Upper lobe of left lung (tissue), 4 donors: ENCODE measurements around the gene NIPBL.

Source experiments
- CTCF ChIP-seq, 6 experiments: fragments of 450-650 bp in 4 of 6; fragments of 200-600 bp in 2 of 6; sonication (generic) in 2 of 6; IDR thresholded peaks; one replicate each; pipeline ENCODE4 v1.5.1; 2016 to 2019; ENCODE audit warnings: antibody characterized with exemption in 6 of 6
- EP300 ChIP-seq, 4 donors: sonication (generic); formaldehyde crosslinking; IDR thresholded peaks; one replicate each; pipeline ENCODE4 v1.5.1; 2017; ENCODE audit warnings: antibody characterized with exemption in 4 of 4, control low read depth in 2 of 4
- POLR2A ChIP-seq, 4 donors: fragments of 450-650 bp; IDR thresholded peaks; one replicate each; pipeline ENCODE4 v1.5.1; 2016 to 2017; ENCODE audit warnings: antibody characterized with exemption in 4 of 4, mild to moderate bottlenecking in 2 of 4
- POLR2AphosphoS5 ChIP-seq, 2 donors: sonication (generic); formaldehyde crosslinking; IDR thresholded peaks; one replicate each; pipeline ENCODE4 v1.5.1; 2017; ENCODE audit warnings: antibody characterized with exemption in 2 of 2

GRCh38 chr5:36854402-36855140, 22.0 kb upstream of the NIPBL start:
- TF ChIP-seq CTCF (IDR thresholded peaks at IDR 0.05) (no peak), POLR2AphosphoS5 (IDR thresholded peaks at IDR 0.05) (no peak), POLR2A (IDR thresholded peaks at IDR 0.05) (no peak), EP300 (IDR thresholded peaks at IDR 0.05) (no peak)
